ACC112 (cell line): ENCODE data around the gene USP4.
"Not testable (repeated sequence)": the region's sequence is repeated elsewhere in the genome, so short reads cannot be mapped to it uniquely, and the experiment has no call there.

Source experiments
- H2AFZ ChIP-seq: fragments of 200-600 bp; sonication (generic); one replicate; pipeline ENCODE4 v1.6.0; 2017; ENCODE audit warnings: antibody characterized with exemption, low read length; ENCODE audit not compliant: unreplicated experiment
- H3K27ac ChIP-seq: fragments of 200-600 bp; sonication (generic); 2 replicates; pipeline ENCODE4 v1.5.1; 2014; ENCODE audit warnings: low read depth, mild to moderate bottlenecking, antibody characterized with exemption, low read length, moderate library complexity
- H3K27me3 ChIP-seq: fragments of 200-600 bp; sonication (generic); 2 replicates; pipeline ENCODE4 v1.6.1; 2014; ENCODE audit warnings: mild to moderate bottlenecking, antibody characterized with exemption, low read length, moderate library complexity, mixed read lengths; ENCODE audit not compliant: insufficient read depth
- H3K36me3 ChIP-seq: fragments of 200-600 bp; sonication (generic); 2 replicates; pipeline ENCODE4 v1.6.1; 2016; ENCODE audit warnings: mild to moderate bottlenecking, antibody characterized with exemption, low read length, moderate library complexity, mixed read lengths; ENCODE audit not compliant: insufficient read depth
- H3K4me1 ChIP-seq: fragments of 200-600 bp; sonication (generic); one replicate; pipeline ENCODE4 v1.6.1; 2016; ENCODE audit warnings: low read length, mixed read lengths; ENCODE audit not compliant: insufficient read depth, unreplicated experiment, control insufficient read depth
- H3K4me3 ChIP-seq: fragments of 200-600 bp; sonication (generic); 2 replicates; pipeline ENCODE4 v1.5.1; 2014; ENCODE audit warnings: mild to moderate bottlenecking, low read depth, low read length
- H3K79me2 ChIP-seq: fragments of 200-600 bp; sonication (generic); one replicate; pipeline ENCODE4 v1.6.0; 2016; ENCODE audit warnings: low read length; ENCODE audit not compliant: control insufficient read depth, unreplicated experiment, insufficient read depth

USP4 gene

GRCh38 chr3:49253512-49253911, 86.3 kb downstream of the USP4 start:
- Histone ChIP-seq H3K4me3 (no peak overlapping the region), H3K4me1 (peaks cover 3% of the 10 kb centered on the region), H3K27ac (no peak overlapping the region), H2AFZ (no peak overlapping the region), H3K36me3 (no peaks in the 10 kb centered on the region), H3K79me2 (no peaks in the 10 kb centered on the region), H3K27me3 (no peaks in the 10 kb centered on the region)

GRCh38 chr3:49248840-49249227, 91.0 kb downstream of the USP4 start:
- Histone ChIP-seq H2AFZ (no peak overlapping the region), H3K4me1 (peaks cover 5% of the 10 kb centered on the region), H3K27ac (peak overlapping the region; percentile 46; the same call in 1 of the 2 replicates), H3K27me3 (no peaks in the 10 kb centered on the region), H3K4me3 (no peak overlapping the region), H3K36me3 (no peaks in the 10 kb centered on the region), H3K79me2 (no peaks in the 10 kb centered on the region)

- H3K4me1 ChIP-seq = peaks cover 5% of the 10 kb centered on the region
- H3K27me3 ChIP-seq = no peaks in the 10 kb centered on the region
- no peak overlapping the region for H3K27ac ChIP-seq
- H3K4me3 ChIP-seq = no peak overlapping the region
- H3K79me2 ChIP-seq = no peaks in the 10 kb centered on the region
- H2AFZ ChIP-seq = no peak overlapping the region
- H3K36me3 ChIP-seq = no peaks in the 10 kb centered on the region
Measured at GRCh38 chr3:49244581-49245205, 95.2 kb downstream of the USP4 start.

GRCh38 chr3:49240091-49240490, 99.8 kb downstream of the USP4 start:
- H3K36me3 ChIP-seq, H2AFZ ChIP-seq, H3K4me3 ChIP-seq, H3K4me1 ChIP-seq, H3K27ac ChIP-seq, H3K79me2 ChIP-seq, H3K27me3 ChIP-seq: not testable (repeated sequence)

GRCh38 chr3:49238274-49239127, 101.4 kb downstream of the USP4 start:
- H3K79me2 ChIP-seq = no peaks in the 10 kb centered on the region
- H3K27me3 ChIP-seq = no peaks in the 10 kb centered on the region
- no peak overlapping the region for H3K4me3 ChIP-seq
- H3K27ac ChIP-seq = no peak overlapping the region
- H3K4me1 ChIP-seq = no peaks in the 10 kb centered on the region
- H3K36me3 ChIP-seq = peaks cover 3% of the 10 kb centered on the region; the same call in 1 of the 2 replicates
- no peak overlapping the region for H2AFZ ChIP-seq

- H3K27me3 ChIP-seq = no peaks in the 10 kb centered on the region
- no peak overlapping the region for H3K4me3 ChIP-seq
- H2AFZ ChIP-seq = no peak overlapping the region
- H3K36me3 ChIP-seq = peaks cover 6% of the 10 kb centered on the region
- H3K79me2 ChIP-seq = no peaks in the 10 kb centered on the region
- H3K4me1 ChIP-seq = no peaks in the 10 kb centered on the region
- H3K27ac ChIP-seq = no peak overlapping the region
Measured at GRCh38 chr3:49237344-49237743, 102.5 kb downstream of the USP4 start.

GRCh38 chr3:49236226-49236625, 103.6 kb downstream of the USP4 start:
- Histone ChIP-seq H3K36me3 (peaks cover 13% of the 10 kb centered on the region), H2AFZ (no peak overlapping the region), H3K4me1 (no peaks in the 10 kb centered on the region), H3K4me3 (no peak overlapping the region), H3K27ac (no peak overlapping the region), H3K79me2 (no peaks in the 10 kb centered on the region), H3K27me3 (no peaks in the 10 kb centered on the region)

- not testable (repeated sequence) for H3K27ac ChIP-seq, H3K79me2 ChIP-seq, H3K4me3 ChIP-seq, H3K27me3 ChIP-seq, H2AFZ ChIP-seq, H3K4me1 ChIP-seq
- peaks cover 24% of the 10 kb centered on the region for H3K36me3 ChIP-seq
Measured at GRCh38 chr3:49228817-49229216, 111.0 kb downstream of the USP4 start.
